ENCODE data around the gene MYOCOS.

GRCh38 chr1:171595324-171595723, 26.7 kb upstream of the MYOCOS start:
- no peak for TF ChIP-seq POLR2A (IDR thresholded peaks at IDR 0.05)
- no peak for TF ChIP-seq CTCF (IDR thresholded peaks at IDR 0.05)
